ENCODE results near the gene MPND. TPM values are rescaled to one million over a fixed set of nuclear protein-coding genes. Genes with fewer than 3 reads are reported as not detected.
A peak's percentile ranks its signal among the peaks of the same experiment; 100 is the strongest.

Gene MPND
- total and polyA plus RNA-seq, 2 of the 13 experiments (the other 11 are each of a cell fraction or from before 2014, with no cell fraction given) = 10.8 to 15.8 TPM

GRCh38 chr19:4337906-4338440 is 5.4 kb upstream of the MPND start (continued):
- TF ChIP-seq RBM39 (IDR thresholded peaks at IDR 0.05; ENCODE audit: low read depth, low read length, poor library complexity, severe bottlenecking) (no peak), ZNF501 (CRISPR knock-in tag; IDR thresholded peaks at IDR 0.05) (no peak), SNRNP70 (IDR thresholded peaks at IDR 0.05; ENCODE audit: low read depth, low read length) (no peak), ATF7-NPFF (CRISPR knock-in tag; IDR thresholded peaks at IDR 0.05; ENCODE audit: low read depth) (peak; percentile 33; the same call in 1 of the 2 replicates), ZFP37 (CRISPR knock-in tag; IDR thresholded peaks at IDR 0.05; ENCODE audit: borderline replicate concordance) (peak; percentile 16; the same call in 1 of the 2 replicates), SAFB2 (CRISPR knock-in tag; IDR thresholded peaks at IDR 0.05; ENCODE audit: borderline replicate concordance, low read depth) (0 out of 2 replicates have a peak, but pooled peaks have one; percentile 52), ATF7 (IDR thresholded peaks at IDR 0.05) (no peak), ATF7 (CRISPR knock-in tag; IDR thresholded peaks at IDR 0.05) (0 out of 2 replicates have a peak, but pooled peaks have one; percentile 20), ZNF724P (CRISPR knock-in tag; IDR thresholded peaks at IDR 0.05; ENCODE audit: borderline replicate concordance) (peak; percentile 57; the same call in 1 of the 2 replicates), HDAC1 (CRISPR knock-in tag; IDR thresholded peaks at IDR 0.05) (peak; percentile 65), CEBPG (CRISPR knock-in tag; IDR thresholded peaks at IDR 0.05) (0 out of 2 replicates have a peak, but pooled peaks have one; percentile 5), MIXL1 (CRISPR knock-in tag; IDR thresholded peaks at IDR 0.05) (0 out of 2 replicates have a peak, but pooled peaks have one; percentile 5), MXI1 (IDR thresholded peaks at IDR 0.05; ENCODE audit: borderline replicate concordance, low read depth, low read length) (peak; percentile 79; the same call in 1 of the 3 replicates), ZNF782 (CRISPR knock-in tag; IDR thresholded peaks at IDR 0.05; ENCODE audit: borderline replicate concordance) (no peak), KDM2A (CRISPR knock-in tag; IDR thresholded peaks at IDR 0.05; ENCODE audit: borderline replicate concordance, low read depth) (peak; percentile 18; the same call in 1 of the 2 replicates), ZMYM4 (CRISPR knock-in tag; IDR thresholded peaks at IDR 0.05) (peak; percentile 47; the same call in 1 of the 2 replicates), GFI1 (CRISPR knock-in tag; IDR thresholded peaks at IDR 0.05; ENCODE audit: borderline replicate concordance) (0 out of 2 replicates have a peak, but pooled peaks have one; percentile 23), DMAP1 (CRISPR knock-in tag; IDR thresholded peaks at IDR 0.05) (peak; percentile 48; the same call in 1 of the 2 replicates), ZNF138 (CRISPR knock-in tag; IDR thresholded peaks at IDR 0.05; ENCODE audit: low read depth) (no peak), RXRB (CRISPR knock-in tag; IDR thresholded peaks at IDR 0.05; ENCODE audit: borderline replicate concordance) (peak; percentile 76), ADNP (CRISPR knock-in tag; IDR thresholded peaks at IDR 0.05) (peak; percentile 45; the same call in 1 of the 2 replicates)
- TF ChIP-seq, protein P1, sequence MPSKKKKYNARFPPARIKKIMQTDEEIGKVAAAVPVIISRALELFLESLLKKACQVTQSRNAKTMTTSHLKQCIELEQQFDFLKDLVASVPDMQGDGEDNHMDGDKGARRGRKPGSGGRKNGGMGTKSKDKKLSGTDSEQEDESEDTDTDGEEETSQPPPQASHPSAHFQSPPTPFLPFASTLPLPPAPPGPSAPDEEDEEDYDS (CRISPR knock-in tag; IDR thresholded peaks at IDR 0.05) = no peak
- TF ChIP-seq, protein P2, sequence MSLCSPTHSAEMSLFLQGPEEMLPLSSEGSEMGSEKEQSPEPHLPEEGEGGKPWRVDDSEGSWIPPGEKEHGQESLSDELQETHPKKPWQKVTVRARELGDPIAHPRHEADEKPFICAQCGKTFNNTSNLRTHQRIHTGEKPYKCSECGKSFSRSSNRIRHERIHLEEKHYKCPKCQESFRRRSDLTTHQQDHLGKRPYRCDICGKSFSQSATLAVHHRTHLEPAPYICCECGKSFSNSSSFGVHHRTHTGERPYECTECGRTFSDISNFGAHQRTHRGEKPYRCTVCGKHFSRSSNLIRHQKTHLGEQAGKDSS (CRISPR knock-in tag; IDR thresholded peaks at IDR 0.05; ENCODE audit: borderline replicate concordance, low read depth) = no peak
- TF ChIP-seq, protein P3, sequence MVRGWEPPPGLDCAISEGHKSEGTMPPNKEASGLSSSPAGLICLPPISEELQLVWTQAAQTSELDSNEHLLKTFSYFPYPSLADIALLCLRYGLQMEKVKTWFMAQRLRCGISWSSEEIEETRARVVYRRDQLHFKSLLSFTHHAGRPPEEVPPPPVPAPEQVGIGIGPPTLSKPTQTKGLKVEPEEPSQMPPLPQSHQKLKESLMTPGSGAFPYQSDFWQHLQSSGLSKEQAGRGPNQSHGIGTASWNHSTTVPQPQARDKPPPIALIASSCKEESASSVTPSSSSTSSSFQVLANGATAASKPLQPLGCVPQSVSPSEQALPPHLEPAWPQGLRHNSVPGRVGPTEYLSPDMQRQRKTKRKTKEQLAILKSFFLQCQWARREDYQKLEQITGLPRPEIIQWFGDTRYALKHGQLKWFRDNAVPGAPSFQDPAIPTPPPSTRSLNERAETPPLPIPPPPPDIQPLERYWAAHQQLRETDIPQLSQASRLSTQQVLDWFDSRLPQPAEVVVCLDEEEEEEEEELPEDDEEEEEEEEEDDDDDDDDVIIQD (CRISPR knock-in tag; IDR thresholded peaks at IDR 0.05; ENCODE audit: low read depth) = no peak
- TF ChIP-seq, protein P4, sequence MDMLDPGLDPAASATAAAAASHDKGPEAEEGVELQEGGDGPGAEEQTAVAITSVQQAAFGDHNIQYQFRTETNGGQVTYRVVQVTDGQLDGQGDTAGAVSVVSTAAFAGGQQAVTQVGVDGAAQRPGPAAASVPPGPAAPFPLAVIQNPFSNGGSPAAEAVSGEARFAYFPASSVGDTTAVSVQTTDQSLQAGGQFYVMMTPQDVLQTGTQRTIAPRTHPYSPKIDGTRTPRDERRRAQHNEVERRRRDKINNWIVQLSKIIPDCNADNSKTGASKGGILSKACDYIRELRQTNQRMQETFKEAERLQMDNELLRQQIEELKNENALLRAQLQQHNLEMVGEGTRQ (IDR thresholded peaks at IDR 0.05; ENCODE audit: low read depth, low read length) = no peak
- TF ChIP-seq, protein P4 (CRISPR knock-in tag; IDR thresholded peaks at IDR 0.05; ENCODE audit: borderline replicate concordance) = no peak

Measured in HepG2 (cell line).